Kasumi-1 (cell line): Measurements from ENCODE around the gene PARD3.

ENCODE experiments used
- DNase-seq, 2 experiments: peaks; one replicate each; lab custom pipeline; 2025; lab: John Stamatoyannopoulos, UW

The PARD3 gene

GRCh38 chr10:34343764-34344163 lies 471.3 kb downstream of the PARD3 start:
- DNase-seq: no peak

- DNase-seq: no peak
Measured at GRCh38 chr10:34341473-34341872, 473.6 kb downstream of the PARD3 start.

GRCh38 chr10:34340934-34341333 lies 474.2 kb downstream of the PARD3 start:
- DNase-seq: no peak

GRCh38 chr10:34339816-34340553 lies 475.1 kb downstream of the PARD3 start:
- DNase-seq: no peak

GRCh38 chr10:34337917-34338316 lies 477.2 kb downstream of the PARD3 start:
- no peak for DNase-seq

- no peak for DNase-seq
Measured at GRCh38 chr10:34335960-34336690, 479.0 kb downstream of the PARD3 start.

- DNase-seq: no peak
Measured at GRCh38 chr10:34334908-34335307, 480.2 kb downstream of the PARD3 start.

- DNase-seq: no peak
Measured at GRCh38 chr10:34333513-34333912, 481.6 kb downstream of the PARD3 start.

- no peak for DNase-seq
Measured at GRCh38 chr10:34327184-34327583, 487.9 kb downstream of the PARD3 start.

GRCh38 chr10:34323192-34323591 lies 491.9 kb downstream of the PARD3 start:
- peak; percentile 81 to 84 for DNase-seq

- DNase-seq: no peak
Measured at GRCh38 chr10:34320265-34320664, 494.8 kb downstream of the PARD3 start.

- no peak for DNase-seq
Measured at GRCh38 chr10:34319197-34319846, 495.8 kb downstream of the PARD3 start.

- no peak for DNase-seq
Measured at GRCh38 chr10:34316154-34316553, 498.9 kb downstream of the PARD3 start.

- no peak for DNase-seq
Measured at GRCh38 chr10:34314457-34314856, 500.6 kb downstream of the PARD3 start.

- peak; percentile 37 to 42 for DNase-seq
Measured at GRCh38 chr10:34313888-34314287, 501.2 kb downstream of the PARD3 start.

- no peak for DNase-seq
Measured at GRCh38 chr10:34313353-34313752, 501.7 kb downstream of the PARD3 start.

GRCh38 chr10:34311679-34312078 lies 503.4 kb downstream of the PARD3 start:
- no peak for DNase-seq

GRCh38 chr10:34310234-34310633 lies 504.9 kb downstream of the PARD3 start:
- no peak for DNase-seq

- no peak for DNase-seq
Measured at GRCh38 chr10:34305189-34305588, 509.9 kb downstream of the PARD3 start.

GRCh38 chr10:34303022-34303421 lies 512.1 kb downstream of the PARD3 start:
- no peak for DNase-seq

- no peak for DNase-seq
Measured at GRCh38 chr10:34299105-34299611, 515.9 kb downstream of the PARD3 start.

GRCh38 chr10:34298346-34298818 lies 516.7 kb downstream of the PARD3 start:
- DNase-seq: no peak
